ENCODE data around the gene RABGAP1L.

GRCh38 chr1:174786358-174786757, 627.0 kb downstream of the RABGAP1L start:
- TF ChIP-seq, protein P1, sequence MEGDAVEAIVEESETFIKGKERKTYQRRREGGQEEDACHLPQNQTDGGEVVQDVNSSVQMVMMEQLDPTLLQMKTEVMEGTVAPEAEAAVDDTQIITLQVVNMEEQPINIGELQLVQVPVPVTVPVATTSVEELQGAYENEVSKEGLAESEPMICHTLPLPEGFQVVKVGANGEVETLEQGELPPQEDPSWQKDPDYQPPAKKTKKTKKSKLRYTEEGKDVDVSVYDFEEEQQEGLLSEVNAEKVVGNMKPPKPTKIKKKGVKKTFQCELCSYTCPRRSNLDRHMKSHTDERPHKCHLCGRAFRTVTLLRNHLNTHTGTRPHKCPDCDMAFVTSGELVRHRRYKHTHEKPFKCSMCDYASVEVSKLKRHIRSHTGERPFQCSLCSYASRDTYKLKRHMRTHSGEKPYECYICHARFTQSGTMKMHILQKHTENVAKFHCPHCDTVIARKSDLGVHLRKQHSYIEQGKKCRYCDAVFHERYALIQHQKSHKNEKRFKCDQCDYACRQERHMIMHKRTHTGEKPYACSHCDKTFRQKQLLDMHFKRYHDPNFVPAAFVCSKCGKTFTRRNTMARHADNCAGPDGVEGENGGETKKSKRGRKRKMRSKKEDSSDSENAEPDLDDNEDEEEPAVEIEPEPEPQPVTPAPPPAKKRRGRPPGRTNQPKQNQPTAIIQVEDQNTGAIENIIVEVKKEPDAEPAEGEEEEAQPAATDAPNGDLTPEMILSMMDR (optimal IDR thresholded peaks at IDR 0.05 in 1 of 3, IDR thresholded peaks at IDR 0.05 in 1 of 3, conservative IDR thresholded peaks at IDR 0.05 in 1 of 3; ENCODE audit: extremely low read depth in 1 of 3, insufficient read depth in 2 of 3, low read length in 3 of 3): no peak
- TF ChIP-seq EZH2 (IDR thresholded peaks at IDR 0.05; ENCODE audit: low read length): no peak

Measured in keratinocyte (primary cell).